ENCODE results near the gene TRAPPC1. TPM values are rescaled to one million over a fixed set of nuclear protein-coding genes. Genes with fewer than 3 reads are reported as not detected.

Gene TRAPPC1
- total RNA-seq, 4 donors from 2014 or later: 36.3 to 68.8 (median 43.1) TPM

GRCh38 chr17:7932949-7933348 lies 1.2 kb upstream of the TRAPPC1 start:
- no peaks in the 10 kb centered on the region for H3K9me3 ChIP-seq
- no peak for DNase-seq (ENCODE audit: extremely low spot score)
- intact Hi-C loops (cut with DNase I): no loop called here
- H3K36me3 ChIP-seq: peaks cover 16 to 38% (median 30%) of the 10 kb centered on the region in 4 donors
- no peak for TF ChIP-seq EP300 (IDR thresholded peaks at IDR 0.05)
- TF ChIP-seq POLR2A (IDR thresholded peaks at IDR 0.05; ENCODE audit: low read depth): no peak
- peak in 2 of 3 experiments; percentile 15 to 18 for TF ChIP-seq CTCF (IDR thresholded peaks at IDR 0.05)
- peaks cover 23 to 56% (median 54%) of the 10 kb centered on the region in 4 donors for H3K4me1 ChIP-seq
- peak overlapping the region; percentile 58 to 81 (median 68) for H3K4me3 ChIP-seq
- 9% methylated on average over 16 of the region's 16 CpGs for WGBS
- peak overlapping the region in 3 of 4 donors; percentile 80 to 85 (median 82) for H3K27ac ChIP-seq (replicated peaks in 1 of 4)
- H3K27me3 ChIP-seq: peaks cover 0 to 20% (median 5%) of the 10 kb centered on the region in 4 donors

- DNase-seq (ENCODE audit: extremely low spot score): no peak
- peaks cover 0 to 20% (median 5%) of the 10 kb centered on the region in 4 donors for H3K27me3 ChIP-seq
- TF ChIP-seq POLR2AphosphoS5 (IDR thresholded peaks at IDR 0.05) (no peak), POLR2A (IDR thresholded peaks at IDR 0.05; ENCODE audit: low read depth) (no peak), EP300 (IDR thresholded peaks at IDR 0.05) (no peak), CTCF (IDR thresholded peaks at IDR 0.05) (no peak)
- peaks cover 14 to 36% (median 28%) of the 10 kb centered on the region in 4 donors for H3K36me3 ChIP-seq
- H3K9me3 ChIP-seq: no peaks in the 10 kb centered on the region
- H3K4me3 ChIP-seq: peak overlapping the region; percentile 58 to 81 (median 68)
- peak overlapping the region; percentile 75 to 85 (median 81) for H3K27ac ChIP-seq (replicated peaks in 1 of 4)
- 0% methylated on average over 17 of the region's 17 CpGs for WGBS
- peaks cover 23 to 56% (median 54%) of the 10 kb centered on the region in 4 donors for H3K4me1 ChIP-seq
- intact Hi-C loops (cut with DNase I): no loop called here
Measured at GRCh38 chr17:7932483-7932891, 741 bp upstream of the TRAPPC1 start.

- 38% methylated on average over 20 of the region's 20 CpGs for WGBS
- Histone ChIP-seq H3K36me3 (peaks cover 0 to 22% (median 14%) of the 10 kb centered on the region in 4 donors), H3K27me3 (peaks cover 0 to 20% (median 5%) of the 10 kb centered on the region in 4 donors), H3K9me3 (no peaks in the 10 kb centered on the region), H3K27ac (replicated peaks in 1 of 4) (peak overlapping the region; percentile 75 to 85 (median 81)), H3K4me3 (peak overlapping the region; percentile 58 to 81 (median 68)), H3K4me1 (peaks cover 23 to 56% (median 54%) of the 10 kb centered on the region in 4 donors)
- DNase-seq (ENCODE audit: extremely low spot score): no peak
- TF ChIP-seq CTCF (IDR thresholded peaks at IDR 0.05): no peak
- no peak for TF ChIP-seq EP300 (IDR thresholded peaks at IDR 0.05)
- no peak for TF ChIP-seq POLR2AphosphoS5 (IDR thresholded peaks at IDR 0.05)
- no peak for TF ChIP-seq POLR2A (IDR thresholded peaks at IDR 0.05; ENCODE audit: low read depth)
- intact Hi-C loops (cut with DNase I): no loop called here
Measured at GRCh38 chr17:7930841-7931631, 710 bp downstream of the TRAPPC1 start.

- Histone ChIP-seq H3K27ac (replicated peaks in 1 of 4) (no peak within 1 kb of the TSS), H3K9me3 (no peaks in the 10 kb centered on the region), H3K4me1 (peaks cover 23 to 45% (median 45%) of the 10 kb centered on the region in 4 donors), H3K27me3 (peaks cover 0 to 20% (median 5%) of the 10 kb centered on the region in 4 donors), H3K36me3 (peaks cover 0 to 9% (median 1%) of the 10 kb centered on the region in 4 donors), H3K4me3 (peak within 1 kb of the TSS; percentile 12 to 44 (median 25))
- DNase-seq (ENCODE audit: extremely low spot score): no peak
- TF ChIP-seq EP300 (IDR thresholded peaks at IDR 0.05) (no peak), CTCF (IDR thresholded peaks at IDR 0.05) (no peak), POLR2AphosphoS5 (IDR thresholded peaks at IDR 0.05) (no peak), POLR2A (IDR thresholded peaks at IDR 0.05; ENCODE audit: low read depth) (no peak)
- intact Hi-C loops (cut with DNase I): no loop called here
- 35% methylated on average over 55 of the region's 67 CpGs for WGBS
Measured at GRCh38 chr17:7929158-7930023, 2.4 kb downstream of the TRAPPC1 start, which contains the start of gene KCNAB3. KCNAB3 (minus strand) TSS chr17:7929856; CDS start chr17:7929435, 421 bp downstream.
